K562 (cell line): ENCODE measurements around the gene FSTL4. TPM values are rescaled to one million over a fixed set of nuclear protein-coding genes. Genes with fewer than 3 reads are reported as not detected.

Experiments used
- ASH1L ChIP-seq: fragments of 450-650 bp; IDR thresholded peaks from 2 replicates; pipeline ENCODE4 v1.6.1; 2018; ENCODE audit warnings: borderline replicate concordance, mild to moderate bottlenecking, low read depth; ENCODE audit not compliant: partially characterized antibody
- BHLHE40 ChIP-seq: IDR thresholded peaks from 2 replicates; pipeline ENCODE4 v1.6.1; 2011; ENCODE audit warnings: low read length, improper control_type of control experiment
- ESRRB ChIP-seq: fragments of 250-450 bp; sonication (Bioruptor Pico); IDR thresholded peaks from 2 replicates; pipeline ENCODE4 v1.5.0; 2020; ENCODE audit warnings: mild to moderate bottlenecking, moderate library complexity, borderline replicate concordance
- JUNB ChIP-seq: fragments of 450-650 bp; formaldehyde crosslinking; conservative IDR thresholded peaks from 2 replicates; pipeline ENCODE4 v1.4.0; 2020; ENCODE audit warnings: mild to moderate bottlenecking
- KAT2B ChIP-seq: IDR thresholded peaks from one replicate; pipeline ENCODE4 v1.6.1; 2012; ENCODE audit warnings: low read depth, mild to moderate bottlenecking, control low read depth, inconsistent platforms, low read length, moderate library complexity
- NEUROD1 ChIP-seq: fragments of 150-350 bp; IDR thresholded peaks from 2 replicates; pipeline ENCODE4 v1.6.1; 2014; ENCODE audit warnings: borderline replicate concordance, low read length, low read depth; ENCODE audit not compliant: partially characterized antibody
- NR2C2 ChIP-seq, 2 experiments: fragments of 200-800 bp in 1 of 2; sonication (Bioruptor generic) in 1 of 2; sonication (generic) in 1 of 2; formaldehyde crosslinking in 1 of 2; IDR thresholded peaks; 2 replicates each; pipeline versions ENCODE4 v1.6.1 to v1.8.0; 2016 to 2022; ENCODE audit warnings: mild to moderate bottlenecking in 1 of 2, missing compliant biosample characterization in 1 of 2, missing genetic modification characterization in 1 of 2, missing genetic modification reagents in 1 of 2
- RB1 ChIP-seq: fragments of 450-650 bp; IDR thresholded peaks from 2 replicates; pipeline ENCODE4 v1.6.1; 2017; ENCODE audit warnings: low read depth, mild to moderate bottlenecking
- SMC3 ChIP-seq: conservative IDR thresholded peaks from 2 replicates; pipeline ENCODE4 v1.6.1; 2011; ENCODE audit warnings: low read depth, low read length, improper control_type of control experiment; ENCODE audit not compliant: insufficient read depth
- ZFPM2 ChIP-seq: fragments of 250-450 bp; sonication (Bioruptor Pico); IDR thresholded peaks from 2 replicates; pipeline ENCODE4 v1.5.1; 2022; ENCODE audit warnings: mild to moderate bottlenecking
- ZKSCAN8 ChIP-seq: fragments of 200-800 bp; sonication (Bioruptor generic); IDR thresholded peaks from 2 replicates; pipeline ENCODE4 v1.6.1; 2016; ENCODE audit warnings: missing genetic modification characterization, missing compliant biosample characterization
- ZNF274 ChIP-seq: IDR thresholded peaks from 2 replicates; pipeline ENCODE4 v1.6.1; 2011; ENCODE audit warnings: low read depth, mild to moderate bottlenecking, low read length, moderate library complexity, borderline replicate concordance
- polyA plus RNA-seq, 8 experiments: library from polyadenylated mRNA; depleted of rRNA in 4 of 8; stranded (reverse) in 5 of 8; unstranded in 3 of 8; fragments of >200 nt; fragmentation: Nextera tagmentation in 2 of 8; fragmentation: Illumina TruSeq in 1 of 8; extraction: Ambion mirVana in 2 of 8; extraction: Trizol in 1 of 8; gene quantifications; 2 replicates each; pipeline versions ENCODE4 v1.2.1 to v1.2.3, GENCODE V29; 2011 to 2014; ENCODE audit warnings: inconsistent platforms in 1 of 8, missing spikeins in 1 of 8
- total RNA-seq, 7 experiments: library from RNA; depleted of rRNA in 6 of 7; stranded (reverse); fragments of >200 nt in 6 of 7; fragmentation: Illumina TruSeq in 2 of 7; extraction: Trizol in 2 of 7; gene quantifications; 2 replicates each; pipeline versions ENCODE4 v1.2.1 to v1.2.3, GENCODE V29; 2011 to 2021; ENCODE audit warnings: low replicate concordance in 1 of 7
- TF ChIP-seq, protein P1 (sequence below): sonication (generic); formaldehyde crosslinking; IDR thresholded peaks from 2 replicates; pipeline ENCODE4 v1.4.0; 2020; ENCODE audit warnings: mild to moderate bottlenecking, missing genetic modification reagents
- TF ChIP-seq, protein P2 (sequence below): sonication (generic); formaldehyde crosslinking; IDR thresholded peaks from 2 replicates; pipeline ENCODE4 v1.9.0; 2022; ENCODE audit warnings: mild to moderate bottlenecking, missing genetic modification reagents
- TF ChIP-seq, protein P3 (sequence below), 3 experiments: IDR thresholded peaks in 2 of 3; conservative IDR thresholded peaks in 1 of 3; 2 replicates each; pipeline ENCODE4 v1.5.1; 2011 to 2012; ENCODE audit warnings: low read length in 3 of 3, mild to moderate bottlenecking in 3 of 3, control low read depth in 2 of 3, improper control_type of control experiment in 1 of 3, inconsistent platforms in 1 of 3, low read depth in 1 of 3, mixed read lengths in 1 of 3, moderate library complexity in 1 of 3; ENCODE audit not compliant: insufficient read depth in 2 of 3

FSTL4 gene
- total and polyA plus RNA-seq, 9 of the 15 experiments (the other 6 are each of a cell fraction or from before 2014, with no cell fraction given): 0.08 to 0.18 (median 0.10) TPM; not detected in 5

DNA sequence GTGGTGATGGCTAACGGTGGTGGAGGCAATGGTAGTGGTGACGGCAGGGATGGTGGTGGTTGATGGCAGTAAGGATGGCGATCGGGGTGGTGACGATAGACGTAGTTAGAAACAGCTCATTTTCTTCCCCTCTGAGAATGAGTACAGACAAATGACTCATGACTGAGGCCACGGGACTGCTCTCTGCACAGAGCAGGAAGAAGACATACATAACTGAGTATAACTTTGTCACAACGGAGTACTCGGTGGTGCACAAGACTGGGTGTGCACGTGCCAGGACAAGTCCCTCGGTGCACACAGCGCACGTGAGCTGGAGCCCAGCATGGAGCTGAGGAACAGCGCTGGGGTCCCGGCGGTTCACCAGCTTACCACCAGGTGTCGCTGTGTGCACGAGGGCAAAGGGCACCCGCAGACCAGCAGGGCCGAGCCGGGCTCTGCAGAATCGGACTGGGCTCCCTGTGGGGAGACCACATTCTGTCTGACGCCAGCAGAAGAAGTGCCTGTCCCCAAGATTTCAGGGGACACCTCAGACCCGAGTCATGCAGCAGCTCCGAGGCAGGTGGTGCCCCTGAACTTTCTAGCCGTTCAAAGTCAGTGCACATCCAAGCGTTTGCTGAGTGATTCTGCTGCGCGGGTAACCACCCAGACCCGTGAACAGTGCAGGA lies 188.6 kb downstream of the FSTL4 start (continued):
- TF ChIP-seq NR2C2 (CRISPR knock-in tag; IDR thresholded peaks at IDR 0.05) (peak; percentile 90), NR2C2 (tag; IDR thresholded peaks at IDR 0.05) (peak; percentile 90), BHLHE40 (peak; percentile 98), ESRRB (CRISPR knock-in tag) (no peak), ZFPM2 (CRISPR knock-in tag) (no peak), KAT2B (no peak), SMC3 (peak; percentile 78), ZNF274 (no peak), ZKSCAN8 (CRISPR knock-in tag) (no peak), NEUROD1 (no peak), JUNB (no peak), ASH1L (no peak), RB1 (peak; percentile 47; the same call in 1 of the 2 replicates)
- TF ChIP-seq, protein P1, sequence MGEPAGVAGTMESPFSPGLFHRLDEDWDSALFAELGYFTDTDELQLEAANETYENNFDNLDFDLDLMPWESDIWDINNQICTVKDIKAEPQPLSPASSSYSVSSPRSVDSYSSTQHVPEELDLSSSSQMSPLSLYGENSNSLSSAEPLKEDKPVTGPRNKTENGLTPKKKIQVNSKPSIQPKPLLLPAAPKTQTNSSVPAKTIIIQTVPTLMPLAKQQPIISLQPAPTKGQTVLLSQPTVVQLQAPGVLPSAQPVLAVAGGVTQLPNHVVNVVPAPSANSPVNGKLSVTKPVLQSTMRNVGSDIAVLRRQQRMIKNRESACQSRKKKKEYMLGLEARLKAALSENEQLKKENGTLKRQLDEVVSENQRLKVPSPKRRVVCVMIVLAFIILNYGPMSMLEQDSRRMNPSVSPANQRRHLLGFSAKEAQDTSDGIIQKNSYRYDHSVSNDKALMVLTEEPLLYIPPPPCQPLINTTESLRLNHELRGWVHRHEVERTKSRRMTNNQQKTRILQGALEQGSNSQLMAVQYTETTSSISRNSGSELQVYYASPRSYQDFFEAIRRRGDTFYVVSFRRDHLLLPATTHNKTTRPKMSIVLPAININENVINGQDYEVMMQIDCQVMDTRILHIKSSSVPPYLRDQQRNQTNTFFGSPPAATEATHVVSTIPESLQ: no peak
- TF ChIP-seq, protein P2, sequence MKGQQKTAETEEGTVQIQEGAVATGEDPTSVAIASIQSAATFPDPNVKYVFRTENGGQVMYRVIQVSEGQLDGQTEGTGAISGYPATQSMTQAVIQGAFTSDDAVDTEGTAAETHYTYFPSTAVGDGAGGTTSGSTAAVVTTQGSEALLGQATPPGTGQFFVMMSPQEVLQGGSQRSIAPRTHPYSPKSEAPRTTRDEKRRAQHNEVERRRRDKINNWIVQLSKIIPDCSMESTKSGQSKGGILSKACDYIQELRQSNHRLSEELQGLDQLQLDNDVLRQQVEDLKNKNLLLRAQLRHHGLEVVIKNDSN (CRISPR knock-in tag): peak; percentile 34; the same call in 1 of the 2 replicates
- TF ChIP-seq, protein P3, sequence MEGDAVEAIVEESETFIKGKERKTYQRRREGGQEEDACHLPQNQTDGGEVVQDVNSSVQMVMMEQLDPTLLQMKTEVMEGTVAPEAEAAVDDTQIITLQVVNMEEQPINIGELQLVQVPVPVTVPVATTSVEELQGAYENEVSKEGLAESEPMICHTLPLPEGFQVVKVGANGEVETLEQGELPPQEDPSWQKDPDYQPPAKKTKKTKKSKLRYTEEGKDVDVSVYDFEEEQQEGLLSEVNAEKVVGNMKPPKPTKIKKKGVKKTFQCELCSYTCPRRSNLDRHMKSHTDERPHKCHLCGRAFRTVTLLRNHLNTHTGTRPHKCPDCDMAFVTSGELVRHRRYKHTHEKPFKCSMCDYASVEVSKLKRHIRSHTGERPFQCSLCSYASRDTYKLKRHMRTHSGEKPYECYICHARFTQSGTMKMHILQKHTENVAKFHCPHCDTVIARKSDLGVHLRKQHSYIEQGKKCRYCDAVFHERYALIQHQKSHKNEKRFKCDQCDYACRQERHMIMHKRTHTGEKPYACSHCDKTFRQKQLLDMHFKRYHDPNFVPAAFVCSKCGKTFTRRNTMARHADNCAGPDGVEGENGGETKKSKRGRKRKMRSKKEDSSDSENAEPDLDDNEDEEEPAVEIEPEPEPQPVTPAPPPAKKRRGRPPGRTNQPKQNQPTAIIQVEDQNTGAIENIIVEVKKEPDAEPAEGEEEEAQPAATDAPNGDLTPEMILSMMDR (IDR thresholded peaks at IDR 0.05 in 2 of 3, conservative IDR thresholded peaks at IDR 0.05 in 1 of 3; ENCODE audit: insufficient read depth in 2 of 3, low read depth in 1 of 3, low read length in 3 of 3): peak; percentile 85 to 95 (median 88)
